Sigmoid colon (tissue), 4 donors: ENCODE measurements around the gene ZP4.

Source experiments
- CTCF ChIP-seq, 4 experiments: fragments of 450-650 bp in 3 of 4; fragments of 200-600 bp in 1 of 4; IDR thresholded peaks; one replicate each; pipeline ENCODE4 v1.5.1; 2016 to 2019; ENCODE audit warnings: antibody characterized with exemption in 4 of 4, mild to moderate bottlenecking in 3 of 4, moderate library complexity in 2 of 4
- EP300 ChIP-seq, 4 donors: sonication (generic); formaldehyde crosslinking; IDR thresholded peaks; one replicate each; pipeline ENCODE4 v1.6.1; 2017; ENCODE audit warnings: antibody characterized with exemption in 4 of 4
- POLR2A ChIP-seq, 2 donors: fragments of 450-650 bp; IDR thresholded peaks; one replicate each; pipeline ENCODE4 v1.6.1; 2016; ENCODE audit warnings: antibody characterized with exemption in 2 of 2, mild to moderate bottlenecking in 2 of 2, moderate library complexity in 2 of 2
- POLR2AphosphoS5 ChIP-seq, 4 donors: sonication (generic); formaldehyde crosslinking; IDR thresholded peaks; one replicate each; pipeline ENCODE4 v1.6.1; 2017; ENCODE audit warnings: antibody characterized with exemption in 4 of 4

DNA sequence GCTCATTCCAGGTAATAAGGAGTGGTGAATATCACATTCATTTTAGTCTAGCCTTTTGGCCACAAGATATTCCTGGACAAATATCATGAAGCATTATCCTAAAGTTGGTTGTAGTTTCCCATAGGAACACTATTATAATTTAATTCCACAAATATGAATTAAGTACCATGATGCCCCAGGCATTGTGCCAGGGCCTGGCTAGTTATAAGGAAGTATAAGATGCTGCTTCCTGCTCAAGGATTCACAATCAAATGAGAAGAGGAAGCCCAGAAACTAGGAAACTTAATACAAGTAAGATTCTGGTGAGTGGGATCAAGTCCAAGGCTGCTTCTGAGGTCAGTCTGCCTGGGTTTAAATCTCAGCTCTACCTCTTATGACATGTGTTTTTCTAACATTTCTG is 30.6 kb upstream of the ZP4 start:
- TF ChIP-seq CTCF (IDR thresholded peaks at IDR 0.05) (no peak), EP300 (IDR thresholded peaks at IDR 0.05) (no peak), POLR2A (IDR thresholded peaks at IDR 0.05) (no peak), POLR2AphosphoS5 (IDR thresholded peaks at IDR 0.05) (no peak)
